SK-N-MC (cell line): ENCODE data around the gene AACS.
"Not testable (repeated sequence)": the region's sequence is repeated elsewhere in the genome, so short reads cannot be mapped to it uniquely, and the experiment has no call there.

Experiments used
- DNase-seq: peaks from one replicate; pipeline ENCODE4 v3.0.0-alpha.2; 2011; ENCODE audit warnings: low read depth, low spot score
- H3K27ac ChIP-seq: fragments of 200-600 bp; sonication (generic); 2 replicates; pipeline ENCODE4 v1.5.1; 2016; ENCODE audit warnings: mixed run types
- H3K36me3 ChIP-seq: fragments of 200-600 bp; sonication (generic); 2 replicates; pipeline ENCODE4 v1.6.1; 2017; ENCODE audit warnings: antibody characterized with exemption, low read length, mixed read lengths; ENCODE audit not compliant: insufficient read depth
- H3K4me3 ChIP-seq: fragments of 200-600 bp; sonication (generic); 2 replicates; pipeline ENCODE4 v1.5.1; 2016
- H3K9ac ChIP-seq: fragments of 200-600 bp; sonication (generic); 2 replicates; pipeline ENCODE4 v1.8.0; 2017; ENCODE audit warnings: mixed run types, mixed read lengths; ENCODE audit not compliant: insufficient read length
- H3K9me3 ChIP-seq: fragments of 200-600 bp; sonication (generic); 2 replicates; pipeline ENCODE4 v1.6.1; 2017; ENCODE audit warnings: low read depth, mild to moderate bottlenecking, antibody characterized with exemption, low read length, moderate library complexity, mixed read lengths
- EZH2 ChIP-seq: fragments of 200-600 bp; sonication (generic); IDR thresholded peaks from one replicate; pipeline ENCODE4 v1.6.1; 2017; ENCODE audit warnings: antibody characterized with exemption
- FOXP2 ChIP-seq: optimal IDR thresholded peaks from 2 replicates; pipeline ENCODE3; 2011; ENCODE audit warnings: mild to moderate bottlenecking, moderate library complexity; ENCODE audit not compliant: insufficient read depth; ENCODE audit errors: extremely low read length, control extremely low read depth
- POLR2AphosphoS5 ChIP-seq: IDR thresholded peaks from 2 replicates; pipeline ENCODE4 v1.6.1; 2012; ENCODE audit warnings: mild to moderate bottlenecking, low read depth, low read length, borderline replicate concordance

The AACS gene

DNA sequence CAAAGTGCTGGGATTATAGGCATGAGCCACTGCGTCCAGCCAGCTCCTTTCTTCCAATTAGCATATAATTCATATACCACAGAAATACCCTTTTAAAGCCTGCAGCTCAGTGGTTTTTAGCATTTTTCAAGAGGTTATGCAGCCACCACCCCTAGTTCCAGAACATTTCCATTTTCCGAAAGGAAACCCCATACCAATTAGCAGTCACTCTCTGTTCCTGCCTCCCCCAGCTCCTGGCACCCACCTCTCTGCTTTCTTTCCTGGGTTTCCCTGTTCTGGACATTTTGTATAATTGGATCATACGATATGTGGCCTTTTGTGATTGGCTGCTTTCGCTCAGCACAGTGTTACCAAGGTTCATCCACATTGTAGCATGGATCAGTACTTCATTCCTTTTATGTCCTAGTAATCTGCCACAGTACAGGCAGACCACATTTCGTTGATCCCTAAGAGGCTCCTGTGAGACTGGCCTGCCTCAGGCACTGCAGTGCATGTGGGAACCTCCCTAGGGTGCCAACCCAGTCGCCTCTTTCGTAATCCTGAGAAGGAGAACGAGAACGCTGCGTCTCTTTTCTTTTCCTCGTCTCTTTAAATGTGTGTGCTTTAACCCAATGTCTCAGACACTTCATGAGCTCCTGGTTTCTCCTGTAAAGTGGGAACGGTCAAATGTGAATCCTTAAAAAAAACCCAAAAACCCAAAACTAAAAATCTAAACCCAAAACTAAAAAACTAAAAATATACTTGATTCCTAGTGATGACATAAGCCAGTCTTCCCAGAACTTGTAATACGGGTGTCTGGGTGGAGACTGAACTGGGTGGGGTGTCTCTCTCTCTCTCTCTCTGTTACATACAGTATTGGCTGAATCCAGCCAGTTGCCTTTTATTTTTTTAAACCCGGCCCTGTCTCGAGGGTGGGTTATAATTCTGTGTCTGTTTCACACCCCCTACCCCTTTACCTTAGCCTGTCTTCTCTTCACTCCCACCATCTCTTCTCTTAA, 14.7 kb downstream of the AACS start:
- Histone ChIP-seq H3K27ac (peak overlapping the region; percentile 100), H3K9ac (peak overlapping the region; percentile 83), H3K36me3 (peaks cover 21% of the 10 kb centered on the region), H3K9me3 (no peaks in the 10 kb centered on the region), H3K4me3 (peak overlapping the region; percentile 76)
- peak; percentile 94 for DNase-seq
- TF ChIP-seq EZH2: no peak
- TF ChIP-seq POLR2AphosphoS5: peak; percentile 41; the same call in 1 of the 2 replicates

DNA sequence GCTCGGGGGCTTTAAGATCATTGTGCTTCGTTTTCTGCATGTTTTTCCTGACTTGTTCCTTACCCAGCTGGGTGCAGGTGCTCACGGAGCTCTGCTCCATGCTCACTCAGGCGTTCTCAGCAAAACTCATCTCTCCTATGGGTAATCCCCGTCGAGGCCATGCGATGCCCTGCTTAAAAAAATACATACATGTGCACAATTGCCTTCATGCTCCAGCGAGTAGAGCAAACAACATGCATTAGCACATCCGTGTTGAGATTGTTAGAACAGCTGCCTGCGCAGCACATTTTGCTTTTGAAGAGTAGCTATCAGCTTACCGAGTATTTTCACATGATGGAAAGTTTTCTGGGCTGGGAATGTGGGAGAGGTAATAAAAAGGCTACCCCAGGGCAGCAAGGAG, 16.2 kb downstream of the AACS start:
- TF ChIP-seq EZH2 (no peak), FOXP2 (no peak), POLR2AphosphoS5 (no peak)
- Histone ChIP-seq H3K4me3 (no peak overlapping the region), H3K36me3 (peaks cover 21% of the 10 kb centered on the region), H3K27ac (peak overlapping the region; percentile 100), H3K9me3 (no peaks in the 10 kb centered on the region), H3K9ac (no peak overlapping the region)
- no peak for DNase-seq

DNA sequence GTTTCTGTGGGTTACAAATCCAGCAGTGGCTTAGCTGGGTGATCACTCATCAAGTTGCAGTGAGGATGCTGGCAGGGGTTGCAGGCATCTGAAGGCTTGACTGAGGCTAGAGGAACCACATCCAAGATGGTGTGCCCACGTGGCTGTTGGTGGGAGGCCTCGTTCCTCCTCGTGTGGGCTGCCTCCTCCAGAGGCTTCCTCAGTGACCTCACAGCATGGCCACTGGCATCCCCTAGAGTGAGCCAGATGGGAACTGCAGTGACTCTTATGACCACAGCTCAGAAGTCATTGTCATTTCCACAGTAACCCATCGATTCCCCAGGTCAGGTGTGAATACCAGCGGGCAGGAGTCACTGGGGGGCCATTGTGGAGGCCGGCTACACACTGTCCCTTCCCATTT, 17.8 kb downstream of the AACS start:
- Histone ChIP-seq H3K4me3 (no peak overlapping the region), H3K9me3 (no peaks in the 10 kb centered on the region), H3K27ac (no peak overlapping the region), H3K9ac (no peak overlapping the region), H3K36me3 (peaks cover 13% of the 10 kb centered on the region)
- TF ChIP-seq FOXP2 (no peak), EZH2 (no peak), POLR2AphosphoS5 (no peak)
- no peak for DNase-seq

DNA sequence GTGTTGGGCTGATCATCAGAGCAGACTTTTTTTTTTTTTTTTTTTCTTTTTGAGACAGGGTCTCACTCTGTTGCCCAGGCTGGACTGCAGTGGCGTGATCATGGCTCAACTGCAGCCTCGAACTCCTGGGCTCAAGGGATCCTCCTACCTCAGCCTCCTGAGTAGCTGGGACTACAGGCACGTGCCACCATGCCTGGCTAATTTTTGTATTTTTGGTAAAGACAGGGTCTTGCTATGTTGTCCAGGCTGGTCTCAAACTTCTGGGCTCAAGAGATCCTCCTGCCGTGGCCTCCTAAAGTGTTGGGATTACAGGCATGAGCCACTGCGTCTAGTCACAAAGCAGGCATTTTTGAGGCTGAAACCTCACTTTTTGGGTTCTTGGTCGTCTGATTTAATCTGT, 23.0 kb downstream of the AACS start:
- H3K27ac ChIP-seq, H3K9me3 ChIP-seq, H3K9ac ChIP-seq, H3K4me3 ChIP-seq, H3K36me3 ChIP-seq, DNase-seq: not testable (repeated sequence)

DNA sequence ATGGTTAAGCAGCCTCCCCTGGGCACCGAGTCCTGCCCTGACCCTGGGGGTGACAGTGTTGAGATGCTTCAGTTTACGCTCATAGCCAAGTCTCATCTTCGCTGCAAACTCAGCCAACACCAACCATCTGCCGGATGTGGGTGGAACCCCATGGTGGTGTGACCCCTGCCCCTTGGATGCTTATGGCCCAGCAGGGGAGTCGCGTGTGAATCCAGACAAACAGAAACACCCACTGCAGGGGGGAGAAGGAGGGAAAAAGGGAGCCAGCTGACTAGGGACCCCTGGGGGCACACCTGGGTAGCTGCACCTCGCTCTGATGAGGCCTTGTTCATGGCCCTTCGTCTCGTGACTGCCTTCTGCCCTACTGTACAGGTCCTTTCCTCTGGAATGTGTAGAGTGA, 23.8 kb downstream of the AACS start:
- DNase-seq: no peak
- H3K36me3 ChIP-seq: peaks cover 6% of the 10 kb centered on the region; the same call in 1 of the 2 replicates
- no peak overlapping the region for H3K4me3 ChIP-seq

DNA sequence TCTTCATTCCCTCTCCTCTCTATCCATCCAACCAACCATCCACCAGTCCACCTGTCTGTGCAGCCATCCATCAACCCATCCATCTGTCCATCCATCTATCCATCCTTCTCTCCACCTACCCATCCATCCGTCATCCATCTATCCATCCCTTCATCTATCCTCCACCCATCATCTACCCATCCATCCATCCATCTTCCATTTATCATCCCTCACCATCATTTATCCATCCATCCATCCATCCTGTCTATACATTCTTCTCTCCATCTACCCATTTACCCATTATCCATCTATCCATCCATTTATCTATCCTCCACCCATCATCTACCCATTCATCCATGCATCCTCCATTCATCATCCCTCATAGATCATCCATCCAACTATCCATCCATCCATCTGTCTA, 24.4 kb downstream of the AACS start:
- H3K9ac ChIP-seq: no peak overlapping the region
- H3K36me3 ChIP-seq: peaks cover 6% of the 10 kb centered on the region; the same call in 1 of the 2 replicates
- H3K9me3 ChIP-seq: no peaks in the 10 kb centered on the region
- no peak for TF ChIP-seq EZH2
- no peak for TF ChIP-seq FOXP2
- no peak for TF ChIP-seq POLR2AphosphoS5
- no peak for DNase-seq
- H3K27ac ChIP-seq: no peak overlapping the region
- H3K4me3 ChIP-seq: no peak overlapping the region

More for the DNA sequence above, 23.8 kb downstream of the AACS start:
- Histone ChIP-seq H3K9me3 (no peaks in the 10 kb centered on the region), H3K27ac (no peak overlapping the region), H3K9ac (no peak overlapping the region)
- no peak for TF ChIP-seq EZH2
- no peak for TF ChIP-seq FOXP2
- TF ChIP-seq POLR2AphosphoS5: no peak

DNA sequence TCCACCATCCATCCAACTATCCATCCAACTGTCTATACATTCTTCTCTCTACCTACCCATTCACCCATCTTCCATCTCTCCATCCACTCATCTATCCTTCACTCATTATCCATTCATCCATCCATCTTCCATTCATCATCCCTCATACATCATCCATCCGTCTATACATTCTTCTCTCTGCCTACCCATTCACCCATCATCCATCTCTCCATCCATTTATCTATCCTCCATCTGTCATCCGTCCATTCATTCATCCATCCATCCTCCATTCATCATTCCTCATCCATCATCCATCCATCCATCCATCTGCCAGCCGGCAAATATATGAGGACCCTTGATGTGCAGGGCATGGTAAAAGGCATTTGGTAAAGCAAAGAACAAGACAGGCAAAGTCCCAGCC, 25.2 kb downstream of the AACS start:
- Histone ChIP-seq H3K36me3 (no peaks in the 10 kb centered on the region; the same call in 1 of the 2 replicates), H3K4me3 (no peak overlapping the region), H3K9ac (no peak overlapping the region), H3K27ac (no peak overlapping the region), H3K9me3 (no peaks in the 10 kb centered on the region)
- no peak for DNase-seq
- TF ChIP-seq FOXP2 (no peak), POLR2AphosphoS5 (no peak), EZH2 (no peak)

DNA sequence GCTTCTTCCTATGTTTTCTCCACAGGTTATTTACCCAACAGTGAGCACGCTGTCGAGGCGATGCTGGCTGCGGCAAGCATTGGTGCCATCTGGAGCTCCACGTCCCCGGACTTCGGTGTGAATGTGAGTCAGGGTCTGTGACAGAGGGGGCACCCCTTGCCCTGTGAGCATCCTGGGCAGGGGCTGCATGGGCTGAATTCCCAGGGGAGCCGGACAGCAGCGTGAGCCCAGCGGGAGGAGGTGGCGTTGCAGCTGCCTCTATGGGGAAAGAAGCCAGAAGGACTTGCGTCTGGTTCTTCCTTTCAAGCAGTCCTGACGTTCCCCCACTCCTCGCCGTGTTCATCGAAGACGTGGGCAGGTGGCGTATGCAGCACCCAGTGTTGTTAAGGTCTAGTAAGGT, 26.2 kb downstream of the AACS start:
- no peaks in the 10 kb centered on the region for H3K9me3 ChIP-seq
- no peak overlapping the region for H3K4me3 ChIP-seq
- no peaks in the 10 kb centered on the region; the same call in 1 of the 2 replicates for H3K36me3 ChIP-seq
- DNase-seq: no peak
- no peak overlapping the region for H3K9ac ChIP-seq
- no peak for TF ChIP-seq FOXP2
- TF ChIP-seq EZH2: no peak
- no peak for TF ChIP-seq POLR2AphosphoS5
- H3K27ac ChIP-seq: no peak overlapping the region
